ENCODE results near the gene VPS13D.

VPS13D gene

GRCh38 chr1:12341667-12342066 lies 111.8 kb downstream of the VPS13D start:
- DNase-seq = peak in 1 of 2 experiments; percentile 10

- no peak for DNase-seq
These were observed 112.7 kb downstream of the VPS13D start for GRCh38 chr1:12342401-12343003.

- no peak for DNase-seq
These were observed 114.1 kb downstream of the VPS13D start for GRCh38 chr1:12343823-12344487.

GRCh38 chr1:12344596-12345349 lies 114.9 kb downstream of the VPS13D start:
- peak; percentile 20 to 39 for DNase-seq

DNA sequence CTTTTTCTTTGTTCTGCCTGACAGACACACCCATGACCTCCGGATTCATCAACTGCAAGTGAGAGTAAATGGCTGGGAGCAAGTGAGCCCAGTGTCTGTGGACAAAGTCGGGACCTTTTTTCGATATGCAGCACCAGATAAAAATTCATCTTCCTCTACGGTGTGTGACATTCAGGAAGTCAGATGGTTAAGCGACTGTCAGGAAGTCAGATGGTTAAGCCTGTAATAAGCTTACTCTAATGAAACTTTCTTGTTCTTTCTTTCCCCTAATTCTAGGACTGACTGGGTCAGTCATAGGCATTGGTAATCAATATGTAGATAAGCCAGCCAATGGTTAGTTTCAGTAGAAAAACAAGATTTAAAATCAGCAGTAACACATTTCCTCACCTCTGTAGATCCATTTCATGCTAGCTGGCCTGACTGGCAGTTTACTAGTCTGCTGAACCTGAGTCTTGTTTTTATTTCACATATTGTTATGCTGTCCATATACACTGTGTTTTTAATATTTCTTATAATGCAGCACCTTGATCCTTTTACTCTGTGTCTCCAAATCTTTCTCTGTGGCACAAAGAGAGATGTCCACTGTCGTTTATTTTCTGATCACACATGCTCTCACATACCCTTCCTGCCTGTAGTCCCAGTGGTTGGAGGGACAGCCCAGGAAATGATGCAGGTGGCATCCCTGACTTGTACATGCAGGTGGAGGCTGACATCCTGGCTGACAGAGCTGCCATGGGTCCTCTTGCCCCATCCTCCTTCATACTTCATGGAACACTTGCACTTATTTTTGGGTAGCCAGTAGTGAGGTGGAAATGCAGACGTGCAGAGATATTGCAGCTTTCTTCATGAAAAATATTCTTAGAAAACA lies 115.8 kb downstream of the VPS13D start:
- DNase-seq = peak in 1 of 2 experiments; percentile 8

- DNase-seq = no peak
These were observed 116.8 kb downstream of the VPS13D start for GRCh38 chr1:12346483-12347151.

- DNase-seq = no peak
These were observed 118.3 kb downstream of the VPS13D start for GRCh38 chr1:12348113-12348512.

GRCh38 chr1:12353981-12354380 lies 124.2 kb downstream of the VPS13D start:
- DNase-seq = no peak

DNA sequence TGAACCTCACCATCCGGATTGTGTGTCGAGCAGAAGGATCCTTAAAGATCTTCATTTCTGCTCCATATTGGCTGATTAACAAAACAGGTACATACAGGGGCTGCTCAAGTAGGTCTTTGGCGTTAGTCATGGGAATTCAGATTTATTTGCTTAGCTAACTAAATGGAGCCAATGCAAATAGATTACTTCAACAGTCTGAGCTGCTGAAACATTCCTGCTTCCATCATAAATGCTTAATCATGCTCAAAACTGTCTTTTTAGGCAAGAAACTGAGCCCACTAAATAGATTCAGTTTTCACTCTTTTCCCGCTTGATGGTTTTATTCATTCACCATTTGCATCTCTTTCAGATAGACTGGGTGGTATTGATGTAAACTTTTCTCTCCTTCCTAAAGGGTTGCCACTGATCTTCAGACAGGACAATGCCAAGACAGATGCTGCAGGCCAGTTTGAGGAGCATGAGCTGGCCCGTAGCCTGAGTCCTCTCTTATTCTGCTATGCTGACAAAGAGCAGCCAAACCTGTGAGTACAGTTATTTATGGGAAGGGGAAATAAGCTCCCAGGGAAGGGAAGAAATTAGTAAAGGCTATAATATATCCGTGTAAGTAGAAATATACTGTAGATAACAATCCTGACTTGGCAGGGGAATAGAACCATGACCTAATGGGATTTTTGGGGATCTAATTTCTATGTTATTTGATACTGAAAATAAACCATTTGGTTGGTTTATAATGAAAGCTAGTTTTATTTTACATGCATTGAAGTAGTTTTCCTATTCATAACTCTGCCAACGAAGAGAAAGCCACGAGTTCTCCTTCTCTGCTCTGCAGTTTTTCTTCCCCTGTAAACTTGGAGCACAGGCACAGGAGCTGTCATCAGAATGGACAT lies 126.4 kb downstream of the VPS13D start:
- DNase-seq = no peak

GRCh38 chr1:12358499-12358898 lies 128.7 kb downstream of the VPS13D start:
- no peak for DNase-seq

- DNase-seq = no peak
These were observed 129.7 kb downstream of the VPS13D start for GRCh38 chr1:12359359-12360133.

DNA sequence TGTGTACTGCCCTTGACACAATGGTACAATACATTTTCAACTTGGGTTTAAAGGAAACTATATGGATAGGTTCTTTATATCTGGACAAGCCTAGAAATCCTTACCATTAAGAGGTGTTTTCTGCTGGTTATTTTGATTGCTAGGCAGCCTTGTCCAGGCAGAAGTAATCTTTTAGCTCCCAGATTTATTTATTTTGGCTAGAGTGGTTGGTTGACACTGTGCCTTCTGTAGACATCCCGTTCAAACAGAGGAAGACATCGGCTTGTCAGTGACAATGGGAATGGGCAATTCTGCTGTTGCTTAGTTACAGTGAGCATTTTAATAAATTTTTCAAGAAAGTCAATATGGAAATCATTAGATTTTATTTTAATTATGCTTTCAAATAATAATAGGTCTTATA lies 138.8 kb downstream of the VPS13D start:
- no peak for DNase-seq

DNA sequence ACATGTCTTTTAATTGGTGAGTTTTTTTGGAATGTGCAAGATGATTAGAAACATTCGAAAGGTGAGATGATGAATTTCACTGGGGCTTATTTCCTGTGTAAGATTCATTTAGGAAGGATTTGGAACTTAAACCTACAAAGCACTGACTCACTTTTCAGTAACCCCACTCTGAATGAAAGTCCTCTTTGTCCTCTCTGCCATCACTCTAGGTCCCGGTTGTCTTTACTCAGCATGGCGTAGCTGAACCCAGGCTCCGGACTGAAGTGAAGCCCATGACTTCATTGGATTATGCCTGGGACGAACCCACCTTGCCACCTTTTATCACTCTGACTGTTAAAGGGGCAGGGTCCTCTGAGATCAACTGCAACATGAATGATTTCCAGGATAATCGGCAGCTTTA lies 139.4 kb downstream of the VPS13D start:
- no peak for DNase-seq

- DNase-seq = no peak
These were observed 140.6 kb downstream of the VPS13D start for GRCh38 chr1:12370333-12370975.

DNA sequence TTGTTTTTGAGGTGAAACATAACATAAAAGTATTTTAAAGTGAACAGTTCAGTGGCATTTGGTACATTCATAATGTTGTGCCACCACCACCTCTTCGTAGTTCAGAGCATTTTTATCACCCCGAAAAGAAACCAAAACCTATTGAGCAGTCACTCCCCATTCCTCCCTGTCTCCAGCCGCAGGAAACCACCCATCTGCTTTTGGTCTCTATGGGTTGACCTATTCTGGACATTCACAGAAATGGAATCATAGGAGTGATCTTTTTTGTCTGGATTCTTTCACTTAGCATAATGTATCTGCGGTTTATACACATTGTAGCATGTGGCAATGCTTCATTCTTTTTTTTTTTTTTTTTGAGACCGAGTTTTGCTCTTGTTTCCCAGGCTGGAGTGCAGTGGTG lies 141.2 kb downstream of the VPS13D start:
- DNase-seq = no peak

DNA sequence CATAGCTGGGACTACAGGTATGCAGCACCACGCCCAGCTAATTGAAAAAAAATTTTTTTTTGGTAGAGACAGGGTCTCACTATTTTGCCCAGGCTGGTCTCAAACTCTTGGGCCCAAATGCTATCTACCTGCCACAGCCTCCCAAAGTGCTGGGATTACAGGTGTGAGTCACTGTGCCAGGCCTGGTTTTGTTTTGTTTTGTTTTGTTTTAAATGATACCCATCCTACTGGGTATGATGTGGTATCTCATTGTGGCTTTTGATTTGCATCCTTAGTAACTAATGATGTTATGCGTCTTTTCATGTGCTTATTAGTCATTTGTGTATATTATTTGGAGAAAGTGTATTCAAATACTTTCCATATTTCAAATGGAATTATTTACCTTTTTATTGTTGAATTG lies 142.3 kb downstream of the VPS13D start:
- DNase-seq = no peak

- no peak for DNase-seq
These were observed 142.9 kb downstream of the VPS13D start for GRCh38 chr1:12372761-12373160.

DNA sequence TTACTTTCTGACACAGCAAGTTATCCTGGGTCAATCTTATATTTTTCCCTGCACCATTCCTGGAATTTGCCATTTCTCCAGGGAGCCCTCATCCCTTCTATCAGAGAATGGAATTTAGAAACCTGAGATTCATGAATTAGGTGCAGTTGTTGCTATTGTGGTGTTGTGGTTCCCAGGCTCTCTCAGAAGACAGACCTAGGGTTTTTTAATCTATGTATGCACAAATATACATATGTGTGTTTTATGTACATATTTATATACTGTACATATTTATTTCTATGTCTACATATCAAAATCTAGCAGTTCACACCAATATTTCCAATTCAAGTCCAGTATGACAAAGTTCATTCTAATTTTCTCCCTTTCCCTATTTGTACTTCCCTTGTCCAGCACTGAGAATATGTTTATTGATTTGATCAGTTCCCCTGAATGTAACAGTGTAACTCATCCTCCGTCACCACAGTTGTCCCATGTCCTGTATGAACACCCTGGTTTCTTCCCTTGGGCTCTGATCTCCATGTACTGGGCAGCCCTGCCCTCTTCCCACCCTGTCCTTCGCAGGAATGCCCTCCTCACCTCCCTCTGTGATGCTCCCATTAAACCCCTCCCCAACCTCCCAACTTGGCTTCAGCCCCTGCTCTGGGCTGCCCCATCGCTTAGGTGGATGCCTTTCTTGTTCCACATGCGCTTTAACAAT lies 145.5 kb downstream of the VPS13D start:
- no peak for DNase-seq

DNA sequence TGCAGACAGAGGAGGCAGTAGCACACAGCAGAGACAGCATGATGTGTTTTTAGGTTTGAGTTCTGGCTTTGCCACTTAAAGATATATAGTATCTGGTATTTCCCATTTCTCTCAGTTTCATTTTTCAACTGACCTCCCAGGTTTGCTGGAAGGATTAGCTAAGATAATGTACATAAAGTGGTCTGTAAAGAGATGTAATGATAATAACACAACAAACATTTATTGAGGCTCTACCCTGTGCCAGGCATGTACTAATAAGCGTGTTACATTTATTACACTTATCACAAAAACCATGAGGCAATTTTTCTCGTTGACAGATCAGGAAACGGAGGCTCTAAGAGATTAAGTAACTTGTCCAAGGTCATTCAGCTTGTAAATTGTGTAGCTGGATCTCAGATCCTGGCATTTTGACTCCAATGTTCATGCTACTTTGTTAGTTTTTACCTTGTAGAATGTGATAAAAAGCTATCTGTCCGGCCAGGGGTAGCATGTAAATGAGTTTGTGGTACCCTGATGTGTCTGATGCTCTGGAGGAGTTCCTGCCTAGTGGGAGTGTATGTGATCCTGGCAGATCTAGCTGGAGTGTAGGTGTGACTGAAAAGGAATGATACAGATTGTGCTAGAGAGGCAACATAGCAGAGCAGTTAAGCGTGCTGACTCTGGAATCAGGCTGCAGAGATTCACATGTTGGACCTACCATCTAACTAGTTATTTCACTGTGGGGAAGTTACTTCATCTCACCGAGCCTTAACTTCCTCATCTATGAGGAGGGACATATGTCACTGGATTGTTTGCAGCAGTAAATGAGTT lies 146.6 kb downstream of the VPS13D start:
- no peak for DNase-seq

All from activated CD4-positive, alpha-beta T cell treated with anti-CD3 and anti-CD28 coated beads, Interleukin-2, amount 50 U/mL, for 48 hours (primary cell).